Measurements from ENCODE around the gene NLGN1. TPM values are rescaled to one million over a fixed set of nuclear protein-coding genes. Genes with fewer than 3 reads are reported as not detected.

NLGN1 gene
- total RNA-seq, 4 donors from 2014 or later: 12.9 to 20.9 (median 18.0) TPM

DNA sequence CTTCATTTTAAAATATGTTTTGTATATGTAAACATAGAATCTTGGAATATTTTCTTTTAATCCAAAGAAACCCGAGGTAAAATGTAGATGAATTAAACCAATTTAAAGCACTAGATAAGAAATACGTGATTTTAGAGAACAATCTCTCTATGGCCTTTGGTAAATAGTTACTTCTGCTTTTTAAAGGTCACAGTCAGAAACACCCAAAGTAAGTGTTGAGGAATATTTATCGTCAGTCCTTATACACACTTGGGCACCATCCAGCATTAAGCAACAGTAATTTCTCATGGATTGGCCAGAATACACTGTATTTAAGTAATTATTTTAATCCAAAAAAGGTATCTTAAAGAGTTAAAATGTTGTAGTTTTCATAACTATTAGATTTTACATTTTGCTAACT lies 713.2 kb downstream of the NLGN1 start:
- no peaks in the 10 kb centered on the region for H3K27me3 ChIP-seq
- no peak overlapping the region for H3K27ac ChIP-seq (replicated peaks in 1 of 4)
- TF ChIP-seq POLR2A (IDR thresholded peaks at IDR 0.05; ENCODE audit: low read depth): no peak
- TF ChIP-seq EP300 (IDR thresholded peaks at IDR 0.05): no peak
- no peak for TF ChIP-seq POLR2AphosphoS5 (IDR thresholded peaks at IDR 0.05)
- TF ChIP-seq, protein P1, sequence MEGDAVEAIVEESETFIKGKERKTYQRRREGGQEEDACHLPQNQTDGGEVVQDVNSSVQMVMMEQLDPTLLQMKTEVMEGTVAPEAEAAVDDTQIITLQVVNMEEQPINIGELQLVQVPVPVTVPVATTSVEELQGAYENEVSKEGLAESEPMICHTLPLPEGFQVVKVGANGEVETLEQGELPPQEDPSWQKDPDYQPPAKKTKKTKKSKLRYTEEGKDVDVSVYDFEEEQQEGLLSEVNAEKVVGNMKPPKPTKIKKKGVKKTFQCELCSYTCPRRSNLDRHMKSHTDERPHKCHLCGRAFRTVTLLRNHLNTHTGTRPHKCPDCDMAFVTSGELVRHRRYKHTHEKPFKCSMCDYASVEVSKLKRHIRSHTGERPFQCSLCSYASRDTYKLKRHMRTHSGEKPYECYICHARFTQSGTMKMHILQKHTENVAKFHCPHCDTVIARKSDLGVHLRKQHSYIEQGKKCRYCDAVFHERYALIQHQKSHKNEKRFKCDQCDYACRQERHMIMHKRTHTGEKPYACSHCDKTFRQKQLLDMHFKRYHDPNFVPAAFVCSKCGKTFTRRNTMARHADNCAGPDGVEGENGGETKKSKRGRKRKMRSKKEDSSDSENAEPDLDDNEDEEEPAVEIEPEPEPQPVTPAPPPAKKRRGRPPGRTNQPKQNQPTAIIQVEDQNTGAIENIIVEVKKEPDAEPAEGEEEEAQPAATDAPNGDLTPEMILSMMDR (IDR thresholded peaks at IDR 0.05): no peak
- H3K9me3 ChIP-seq: no peaks in the 10 kb centered on the region
- 89% methylated on average over 3 of the region's 3 CpGs for WGBS
- H3K4me1 ChIP-seq: no peaks in the 10 kb centered on the region
- no peak overlapping the region for H3K4me3 ChIP-seq
- DNase-seq (ENCODE audit: extremely low spot score): no peak
- no peaks in the 10 kb centered on the region for H3K36me3 ChIP-seq
- intact Hi-C loops (cut with DNase I): no loop called here

DNA sequence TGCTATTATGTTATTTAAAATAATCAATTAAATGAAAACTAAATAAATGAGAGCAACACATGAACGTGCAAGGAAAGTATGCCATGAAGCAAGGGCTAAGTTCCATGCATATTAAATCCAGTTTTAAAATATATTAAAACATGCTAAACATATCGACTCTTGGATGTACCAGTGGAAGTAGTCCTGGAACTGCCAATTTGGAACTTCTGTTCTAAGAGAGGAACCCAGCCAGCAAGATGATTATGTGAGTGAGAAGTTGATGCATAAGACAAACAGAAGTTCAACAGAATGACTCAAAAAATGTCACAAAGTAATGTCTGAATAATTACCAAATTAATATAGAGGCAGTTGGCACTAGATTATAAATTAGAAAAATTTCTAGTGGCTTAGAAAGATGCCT lies 714.2 kb downstream of the NLGN1 start:
- H3K27ac ChIP-seq (replicated peaks in 1 of 4): no peak overlapping the region
- no peak for DNase-seq (ENCODE audit: extremely low spot score)
- intact Hi-C loops (cut with DNase I): no loop called here
- no peaks in the 10 kb centered on the region for H3K9me3 ChIP-seq
- no peaks in the 10 kb centered on the region for H3K36me3 ChIP-seq
- H3K27me3 ChIP-seq: no peaks in the 10 kb centered on the region
- H3K4me1 ChIP-seq: no peaks in the 10 kb centered on the region
- 53% methylated on average over 2 of the region's 2 CpGs for WGBS
- TF ChIP-seq, protein P1 (IDR thresholded peaks at IDR 0.05): no peak
- TF ChIP-seq EP300 (IDR thresholded peaks at IDR 0.05): no peak
- TF ChIP-seq POLR2A (IDR thresholded peaks at IDR 0.05; ENCODE audit: low read depth): no peak
- no peak for TF ChIP-seq POLR2AphosphoS5 (IDR thresholded peaks at IDR 0.05)
- no peak overlapping the region for H3K4me3 ChIP-seq

DNA sequence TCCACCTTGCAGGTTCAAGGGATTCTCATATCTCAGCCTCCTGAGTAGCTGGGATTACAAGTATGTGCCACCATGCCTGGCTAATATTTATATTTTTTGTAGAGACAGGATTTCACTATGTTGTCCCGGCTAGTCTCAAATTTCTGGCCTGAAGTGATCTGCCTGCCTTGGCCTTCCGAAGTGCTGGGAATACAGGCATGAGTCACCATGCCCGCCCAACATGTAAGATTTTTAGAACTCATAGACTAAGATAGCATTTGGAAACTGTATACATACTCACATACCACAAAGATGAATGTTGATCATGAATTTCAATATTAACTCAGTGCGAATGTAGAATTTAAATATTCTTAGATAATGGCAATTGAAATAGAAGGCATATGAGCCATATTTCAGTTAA lies 718.9 kb downstream of the NLGN1 start:
- intact Hi-C loops (cut with DNase I): no loop called here
- no peak for TF ChIP-seq EP300 (IDR thresholded peaks at IDR 0.05)
- TF ChIP-seq POLR2A (IDR thresholded peaks at IDR 0.05; ENCODE audit: low read depth): no peak
- TF ChIP-seq POLR2AphosphoS5 (IDR thresholded peaks at IDR 0.05): no peak
- TF ChIP-seq, protein P1 (IDR thresholded peaks at IDR 0.05): no peak
- no peak for DNase-seq (ENCODE audit: extremely low spot score)
- no peaks in the 10 kb centered on the region for H3K4me1 ChIP-seq
- no peaks in the 10 kb centered on the region for H3K9me3 ChIP-seq
- no peaks in the 10 kb centered on the region for H3K36me3 ChIP-seq
- WGBS: 96% methylated on average over 4 of the region's 4 CpGs
- no peaks in the 10 kb centered on the region for H3K27me3 ChIP-seq
- no peak overlapping the region for H3K27ac ChIP-seq (replicated peaks in 1 of 4)
- H3K4me3 ChIP-seq: no peak overlapping the region

DNA sequence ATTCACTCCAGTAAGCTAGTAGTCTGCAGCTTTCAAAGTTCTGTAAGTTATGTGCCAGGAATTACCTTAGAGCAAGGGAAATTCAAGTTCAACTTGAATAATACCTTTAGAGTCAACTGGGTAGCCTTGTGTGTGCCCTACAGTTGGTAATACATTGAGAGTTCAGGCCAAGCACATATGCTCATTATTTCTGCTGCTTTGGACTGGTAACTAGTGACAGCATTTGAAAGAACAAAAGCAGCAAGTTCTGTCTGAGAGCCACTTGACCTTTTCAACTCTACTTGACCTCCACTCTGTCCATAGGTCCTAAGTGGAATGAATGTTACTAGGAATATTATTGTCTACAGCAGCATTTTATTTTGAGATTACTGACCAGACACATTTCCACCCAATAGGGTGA lies 723.5 kb downstream of the NLGN1 start:
- Histone ChIP-seq H3K27ac (replicated peaks in 1 of 4) (no peak overlapping the region), H3K9me3 (no peaks in the 10 kb centered on the region), H3K4me3 (no peak overlapping the region), H3K36me3 (no peaks in the 10 kb centered on the region), H3K4me1 (no peaks in the 10 kb centered on the region), H3K27me3 (no peaks in the 10 kb centered on the region)
- TF ChIP-seq, protein P1 (IDR thresholded peaks at IDR 0.05): no peak
- TF ChIP-seq EP300 (IDR thresholded peaks at IDR 0.05): no peak
- TF ChIP-seq POLR2AphosphoS5 (IDR thresholded peaks at IDR 0.05): no peak
- TF ChIP-seq POLR2A (IDR thresholded peaks at IDR 0.05; ENCODE audit: low read depth): no peak
- no peak for DNase-seq (ENCODE audit: extremely low spot score)
- intact Hi-C loops (cut with DNase I): no loop called here

DNA sequence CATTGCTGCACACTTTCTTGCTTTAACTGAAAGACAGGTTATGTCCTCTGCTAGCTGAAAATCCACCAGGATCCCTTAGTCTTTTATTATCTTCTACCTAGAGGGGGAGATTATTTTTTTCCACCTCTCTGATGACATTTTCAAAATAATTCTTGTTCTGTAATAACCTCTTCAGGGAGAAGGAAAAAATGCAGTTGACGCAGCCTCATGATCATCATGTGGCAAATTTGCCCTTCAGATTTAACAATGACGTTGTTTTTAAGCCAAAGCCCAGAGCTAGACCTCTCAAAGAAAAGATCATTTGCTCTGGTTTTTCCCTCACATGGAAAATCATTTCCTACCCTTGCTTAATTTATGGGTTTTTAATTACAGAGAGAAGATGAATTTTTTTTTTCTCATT lies 724.9 kb downstream of the NLGN1 start:
- peaks cover 0 to 4% (median 0%) of the 10 kb centered on the region in 4 donors for H3K4me1 ChIP-seq
- no peak overlapping the region for H3K27ac ChIP-seq (replicated peaks in 1 of 4)
- DNase-seq (ENCODE audit: extremely low spot score): no peak
- no peaks in the 10 kb centered on the region for H3K27me3 ChIP-seq
- WGBS: 88% methylated on average over 2 of the region's 2 CpGs
- no peaks in the 10 kb centered on the region for H3K9me3 ChIP-seq
- no peaks in the 10 kb centered on the region for H3K36me3 ChIP-seq
- TF ChIP-seq POLR2A (IDR thresholded peaks at IDR 0.05; ENCODE audit: low read depth) (no peak), EP300 (IDR thresholded peaks at IDR 0.05) (no peak), POLR2AphosphoS5 (IDR thresholded peaks at IDR 0.05) (no peak)
- TF ChIP-seq, protein P1 (IDR thresholded peaks at IDR 0.05): no peak
- H3K4me3 ChIP-seq: no peak overlapping the region
- intact Hi-C loops (cut with DNase I): no loop called here
